ENCODE results near the gene NRAS.
A peak's percentile ranks its signal among the peaks of the same experiment; 100 is the strongest.
"Not testable (repeated sequence)": the region's sequence is repeated elsewhere in the genome, so short reads cannot be mapped to it uniquely, and the experiment has no call there.

NRAS gene

GRCh38 chr1:114716304-114717170, at the start of gene NRAS:
Gene NRAS, minus strand, starts transcription at chr1:114716771. Its CDS starts 611 bp downstream, at chr1:114716160.
- peak; percentile 73 for DNase-seq (ENCODE audit: low spot score)

GRCh38 chr1:114764689-114765088, 48.1 kb upstream of the NRAS start:
- DNase-seq (ENCODE audit: low spot score): no peak

GRCh38 chr1:114758256-114758832, 41.8 kb upstream of the NRAS start:
- no peak for DNase-seq (ENCODE audit: low spot score)

- DNase-seq (ENCODE audit: low spot score): peak; percentile 65
These were observed 41.1 kb upstream of the NRAS start, which contains the start of gene CSDE1 for GRCh38 chr1:114757455-114758255. Gene CSDE1, minus strand, starts transcription at chr1:114757984. Its CDS starts 18,094 bp downstream, at chr1:114739890.

GRCh38 chr1:114756949-114757454, 40.4 kb upstream of the NRAS start:
- no peak for DNase-seq (ENCODE audit: low spot score)

- no peak for DNase-seq (ENCODE audit: low spot score)
These were observed 39.7 kb upstream of the NRAS start for GRCh38 chr1:114756009-114756892.

GRCh38 chr1:114755006-114755931, 38.7 kb upstream of the NRAS start:
- no peak for DNase-seq (ENCODE audit: low spot score)

- not testable (repeated sequence) for DNase-seq (ENCODE audit: low spot score)
These were observed 37.1 kb upstream of the NRAS start for GRCh38 chr1:114753702-114754101.

GRCh38 chr1:114753143-114753542, 36.6 kb upstream of the NRAS start:
- DNase-seq (ENCODE audit: low spot score): no peak

GRCh38 chr1:114750780-114751179, 34.2 kb upstream of the NRAS start:
- DNase-seq (ENCODE audit: low spot score): no peak

GRCh38 chr1:114749835-114750234, 33.3 kb upstream of the NRAS start:
- DNase-seq (ENCODE audit: low spot score): no peak

GRCh38 chr1:114746450-114747121, 30.0 kb upstream of the NRAS start:
- DNase-seq (ENCODE audit: low spot score): no peak

- DNase-seq (ENCODE audit: low spot score): no peak
These were observed 28.7 kb upstream of the NRAS start for GRCh38 chr1:114745291-114745690.

GRCh38 chr1:114741963-114742746, 25.6 kb upstream of the NRAS start:
- DNase-seq (ENCODE audit: low spot score): no peak

GRCh38 chr1:114740331-114740730, 23.8 kb upstream of the NRAS start:
- DNase-seq (ENCODE audit: low spot score): no peak

- no peak for DNase-seq (ENCODE audit: low spot score)
These were observed 20.8 kb upstream of the NRAS start for GRCh38 chr1:114737314-114737849.

GRCh38 chr1:114735479-114735878, 18.9 kb upstream of the NRAS start:
- DNase-seq (ENCODE audit: low spot score): no peak

GRCh38 chr1:114729782-114730181, 13.2 kb upstream of the NRAS start:
- no peak for DNase-seq (ENCODE audit: low spot score)

GRCh38 chr1:114728553-114728952, 12.0 kb upstream of the NRAS start:
- DNase-seq (ENCODE audit: low spot score): no peak

All from HuH-7 (cell line).